Adrenal gland (tissue), 12 donors: ENCODE results near the gene EVA1C. TPM values are rescaled to one million over a fixed set of nuclear protein-coding genes. Genes with fewer than 3 reads are reported as not detected.
"Not testable (repeated sequence)": the region's sequence is repeated elsewhere in the genome, so short reads cannot be mapped to it uniquely, and the experiment has no call there.

Experiments
- DNase-seq, 7 donors: peaks; one replicate each; pipeline ENCODE4 v3.0.0-alpha.2; 2019 to 2020
- H3K27ac ChIP-seq, 5 donors: fragments of 200-600 bp; sonication (generic) in 4 of 5; 1 replicate in 3 of 5; 2 replicates in 2 of 5; pipeline versions ENCODE4 v1.5.1 to v1.8.0; 2016 to 2020; ENCODE audit warnings: mild to moderate bottlenecking in 1 of 5
- H3K27me3 ChIP-seq: fragments of 200-600 bp; 2 replicates; pipeline ENCODE4 v1.8.0; 2021
- H3K36me3 ChIP-seq, 2 donors: fragments of 200-600 bp; replicated peaks in 1 of 2; 1 replicate in 1 of 2; 2 replicates in 1 of 2; pipeline versions ENCODE4 v1.5.1 to v1.8.0; 2018 to 2022
- H3K4me1 ChIP-seq, 2 donors: fragments of 200-600 bp; replicated peaks in 1 of 2; 1 replicate in 1 of 2; 2 replicates in 1 of 2; pipeline versions ENCODE4 v1.5.1 to v1.8.0; 2018 to 2021
- H3K4me3 ChIP-seq, 4 donors: fragments of 200-600 bp; sonication (generic) in 3 of 4; one replicate each; pipeline ENCODE4 v1.5.1; 2016 to 2018
- H3K9me3 ChIP-seq, 3 donors: fragments of 200-600 bp; sonication (generic) in 1 of 3; replicated peaks in 1 of 3; 1 replicate in 2 of 3; 2 replicates in 1 of 3; pipeline versions ENCODE4 v1.5.1 to v1.8.0; 2016 to 2021
- CTCF ChIP-seq, 6 experiments: fragments of 450-650 bp in 4 of 6; fragments of 200-600 bp in 2 of 6; sonication (generic) in 1 of 6; IDR thresholded peaks; 1 replicate in 5 of 6; 2 replicates in 1 of 6; pipeline versions ENCODE4 v1.5.1 to v1.8.0; 2016 to 2021; ENCODE audit warnings: antibody characterized with exemption in 6 of 6, mild to moderate bottlenecking in 2 of 6, moderate library complexity in 1 of 6
- POLR2A ChIP-seq, 2 donors: fragments of 450-650 bp; IDR thresholded peaks; one replicate each; pipeline ENCODE4 v1.6.1; 2017; ENCODE audit warnings: antibody characterized with exemption in 2 of 2, mild to moderate bottlenecking in 2 of 2, moderate library complexity in 1 of 2
- WGBS, 4 donors: extraction: QIAGEN DNeasy Blood & Tissue Kit in 2 of 4; methylation state at CpG; one replicate each; pipeline versions ENCODE4 v1.1.5 to v1.1.7; 2013 to 2017; 5-methylcytosine and 5-hydroxymethylcytosine counted together
- intact Hi-C, 2 donors: fragments of 100-400 bp; cut with DNase I; formaldehyde crosslinking; loops; one replicate each; pipeline versions ENCODE4 v1.14.1 to v1.15.0; 2022 to 2023
- polyA plus RNA-seq, 3 donors: library from polyadenylated mRNA; stranded (reverse); fragments of 200-250 nt in 2 of 3; fragments of 350-450 nt in 1 of 3; fragmentation: Illumina TruSeq in 1 of 3; extraction: RNeasy Lipid Tissue Mini Kit (QIAGEN cat#74804) in 1 of 3; gene quantifications; one replicate each; pipeline ENCODE4 v1.2.3, GENCODE V29; 2013 to 2014
- total RNA-seq, 9 donors: library from RNA; depleted of rRNA in 4 of 9; stranded (reverse); fragments of >200 nt in 4 of 9; fragments of 120-200 nt in 1 of 9; fragmentation: NEBNext Ultra II Directional in 1 of 9; extraction: Animal tissue kit (Norgen Biotek cat#: 25700) in 1 of 9; gene quantifications; one replicate each; pipeline versions ENCODE4 v1.1.0 to v1.2.4, GENCODE V29; 2013 to 2023
- donor health status: healthy with polysubstance abuse.
- donor health status: Bipolar disorder and iron deficiency.
- donor health status: DM: yes; HTN: yes; CAD: no.
- donor health status: DM: no; HTN: no; CAD: no.
- donor health status: DM: no; HTN: no; CAD: no.
- donor health status: DM: yes; HTN: yes; CAD: no.

The EVA1C gene
- total and polyA plus RNA-seq, 12 donors, result 0.94 to 33.2 (median 12.1) TPM

- TF ChIP-seq CTCF (IDR thresholded peaks at IDR 0.05) (no peak), POLR2A (IDR thresholded peaks at IDR 0.05) (no peak)
- Histone ChIP-seq H3K27me3 (no peaks in the 10 kb centered on the region), H3K36me3 (no peaks in the 10 kb centered on the region), H3K4me3 (no peak overlapping the region), H3K27ac (no peak overlapping the region), H3K9me3 (no peaks in the 10 kb centered on the region), H3K4me1 (no peaks in the 10 kb centered on the region)
- intact Hi-C loops, result no loop called here
- WGBS, 4 donors, result 83 to 88% (median 87%) methylated on average over 6 of the region's 6 CpGs
- no peak for DNase-seq
Observed at GRCh38 chr21:32559006-32559610, 146.6 kb downstream of the EVA1C start.

- WGBS, 4 donors, result 94 to 95% (median 95%) methylated on average over 3 of the region's 3 CpGs
- Histone ChIP-seq H3K9me3 (peaks cover 0 to 6% (median 0%) of the 10 kb centered on the region in 3 donors), H3K4me3 (no peak overlapping the region), H3K4me1 (no peaks in the 10 kb centered on the region), H3K27me3 (no peaks in the 10 kb centered on the region), H3K36me3 (no peaks in the 10 kb centered on the region), H3K27ac (no peak overlapping the region)
- DNase-seq, result no peak
- TF ChIP-seq CTCF (IDR thresholded peaks at IDR 0.05), result no peak
- TF ChIP-seq POLR2A (IDR thresholded peaks at IDR 0.05), result no peak
- intact Hi-C loops, result no loop called here
Observed at GRCh38 chr21:32560896-32561295, 148.4 kb downstream of the EVA1C start.

GRCh38 chr21:32561476-32561875 lies 149.0 kb downstream of the EVA1C start:
- H3K27me3 ChIP-seq, DNase-seq, H3K27ac ChIP-seq, H3K9me3 ChIP-seq, H3K4me3 ChIP-seq, intact Hi-C loops, H3K4me1 ChIP-seq, H3K36me3 ChIP-seq: not testable (repeated sequence)
- 88 to 100% (median 92%) methylated on average over 1 of the region's 1 CpG for WGBS, 4 donors

GRCh38 chr21:32562426-32562825 lies 149.9 kb downstream of the EVA1C start:
- intact Hi-C loops, result no loop called here
- no peak overlapping the region for H3K27ac ChIP-seq
- no peaks in the 10 kb centered on the region for H3K27me3 ChIP-seq
- 62 to 74% (median 67%) methylated on average over 5 of the region's 5 CpGs for WGBS, 4 donors
- H3K4me3 ChIP-seq, result no peak overlapping the region
- no peaks in the 10 kb centered on the region for H3K4me1 ChIP-seq
- H3K36me3 ChIP-seq, result no peaks in the 10 kb centered on the region
- H3K9me3 ChIP-seq, result peaks cover 0 to 6% (median 0%) of the 10 kb centered on the region in 3 donors
- peak in 3 of 7 donors; percentile 25 to 74 (median 32) for DNase-seq
- TF ChIP-seq CTCF (IDR thresholded peaks at IDR 0.05) (peak in 3 of 6 experiments; percentile 24 to 30 (median 27)), POLR2A (IDR thresholded peaks at IDR 0.05) (no peak)

GRCh38 chr21:32562915-32563314 lies 150.4 kb downstream of the EVA1C start:
- 93 to 95% (median 95%) methylated on average over 2 of the region's 2 CpGs for WGBS, 4 donors
- Histone ChIP-seq H3K4me3 (no peak overlapping the region), H3K9me3 (peaks cover 0 to 6% (median 0%) of the 10 kb centered on the region in 3 donors), H3K36me3 (no peaks in the 10 kb centered on the region), H3K27me3 (no peaks in the 10 kb centered on the region), H3K27ac (no peak overlapping the region), H3K4me1 (no peaks in the 10 kb centered on the region)
- DNase-seq, result no peak
- intact Hi-C loops, result no loop called here
- TF ChIP-seq CTCF (IDR thresholded peaks at IDR 0.05) (no peak), POLR2A (IDR thresholded peaks at IDR 0.05) (no peak)
